Activated naive CD4-positive, alpha-beta T cell (primary cell): ENCODE data around the gene RPL39.
"Not testable (repeated sequence)": the region's sequence is repeated elsewhere in the genome, so short reads cannot be mapped to it uniquely, and the experiment has no call there.

Source experiments
- DNase-seq, 4 experiments: peaks; one replicate each; lab custom pipeline; 2025; lab: John Stamatoyannopoulos, UW

The RPL39 gene

GRCh38 chrX:119763181-119763580, 28.2 kb downstream of the RPL39 start:
- no peak for DNase-seq

- DNase-seq, result no peak
Measured at GRCh38 chrX:119762718-119763117, 28.7 kb downstream of the RPL39 start.

- no peak for DNase-seq
Measured at GRCh38 chrX:119760026-119760877, 31.2 kb downstream of the RPL39 start.

- DNase-seq, result no peak
Measured at GRCh38 chrX:119759248-119759766, 32.1 kb downstream of the RPL39 start.

GRCh38 chrX:119758731-119759247, 32.6 kb downstream of the RPL39 start:
- peak in 2 of 4 experiments; percentile 2 to 16 for DNase-seq

GRCh38 chrX:119757979-119758730, 33.3 kb downstream of the RPL39 start, which contains the start of gene SOWAHD:
Gene SOWAHD, plus strand, starts transcription at chrX:119758588. Its CDS starts 80 bp downstream, at chrX:119758668.
- peak in 2 of 4 experiments; percentile 13 to 16 for DNase-seq

- no peak for DNase-seq
Measured at GRCh38 chrX:119757646-119757978, 33.8 kb downstream of the RPL39 start.

- no peak for DNase-seq
Measured at GRCh38 chrX:119756926-119757635, 34.3 kb downstream of the RPL39 start.

GRCh38 chrX:119755981-119756533, 35.4 kb downstream of the RPL39 start:
- peak in 1 of 4 experiments; percentile 1 for DNase-seq

GRCh38 chrX:119753639-119754257, 37.7 kb downstream of the RPL39 start:
- peak in 1 of 4 experiments; percentile 5 for DNase-seq

GRCh38 chrX:119753001-119753400, 38.4 kb downstream of the RPL39 start:
- DNase-seq, result no peak

- DNase-seq, result not testable (repeated sequence)
Measured at GRCh38 chrX:119750751-119751150, 40.7 kb downstream of the RPL39 start.

GRCh38 chrX:119750131-119750530, 41.3 kb downstream of the RPL39 start:
- DNase-seq, result not testable (repeated sequence)

GRCh38 chrX:119745283-119745848, 46.1 kb downstream of the RPL39 start:
- DNase-seq, result no peak

GRCh38 chrX:119738742-119739141, 52.7 kb downstream of the RPL39 start:
- DNase-seq, result no peak
